WTC11 (cell line): ENCODE results near the gene ZNF683. TPM values are rescaled to one million over a fixed set of nuclear protein-coding genes. Genes with fewer than 3 reads are reported as not detected.

Experiments used
- ATAC-seq: fragments of 200-7000 bp; cut with Tn5 transposase; 2 replicates; pipeline ENCODE4 v1.10.0; 2021; ENCODE audit warnings: mild to moderate bottlenecking, moderate library complexity
- CTCF ChIA-PET: fragments of 300-600 bp; sonication (Branson Sonifier 250); formaldehyde crosslinking; loops from one replicate; lab custom pipeline; 2021; ENCODE audit warnings: antibody characterized with exemption; lab: Charles Lee
- POLR2A ChIA-PET: fragments of 350-600 bp; sonication (Branson Sonifier 250); formaldehyde crosslinking; loops from one replicate; lab custom pipeline; 2021; ENCODE audit warnings: antibody characterized with exemption; lab: Charles Lee
- DNase-seq: peaks from one replicate; pipeline ENCODE4 v3.0.0; 2021; ENCODE audit warnings: low spot score
- H3K27ac Mint-ChIP-seq: 2 replicates; pipeline ENCODE4 v1.8.0; 2021; ENCODE audit warnings: mixed read lengths
- H3K27me3 Mint-ChIP-seq: 2 replicates; pipeline ENCODE4 v1.8.0; 2021; ENCODE audit warnings: low read depth, mild to moderate bottlenecking, moderate library complexity, mixed read lengths
- H3K36me3 Mint-ChIP-seq: 2 replicates; pipeline ENCODE4 v1.8.0; 2021; ENCODE audit warnings: mixed read lengths
- H3K4me1 Mint-ChIP-seq: 2 replicates; pipeline ENCODE4 v1.8.0; 2022; ENCODE audit warnings: mixed read lengths
- H3K4me3 Mint-ChIP-seq: 2 replicates; pipeline ENCODE4 v1.8.0; 2021; ENCODE audit warnings: mild to moderate bottlenecking, moderate library complexity, mixed read lengths
- H3K9me3 Mint-ChIP-seq: 2 replicates; pipeline ENCODE4 v1.8.0; 2021; ENCODE audit warnings: mixed read lengths
- CTCF ChIP-seq: fragments of 200-600 bp; IDR thresholded peaks from 2 replicates; pipeline ENCODE4 v1.8.0; 2022; ENCODE audit warnings: antibody characterized with exemption
- E2F1 ChIP-seq: sonication (generic); formaldehyde crosslinking; IDR thresholded peaks from 2 replicates; pipeline ENCODE4 v1.8.0; 2022; ENCODE audit warnings: mild to moderate bottlenecking, missing genetic modification reagents
- EMX1 ChIP-seq: fragments of 250-450 bp; sonication (Bioruptor Pico); IDR thresholded peaks from 2 replicates; pipeline ENCODE4 v1.8.0; 2021; ENCODE audit warnings: mild to moderate bottlenecking
- ESRRA ChIP-seq: sonication (generic); formaldehyde crosslinking; IDR thresholded peaks from 2 replicates; pipeline ENCODE4 v1.8.1; 2022; ENCODE audit warnings: mild to moderate bottlenecking, missing genetic modification reagents, borderline replicate concordance
- FOXP1 ChIP-seq: sonication (generic); formaldehyde crosslinking; IDR thresholded peaks from 2 replicates; pipeline ENCODE4 v1.8.0; 2022; ENCODE audit warnings: missing genetic modification reagents, mild to moderate bottlenecking, moderate library complexity, borderline replicate concordance
- FOXP4 ChIP-seq: sonication (generic); formaldehyde crosslinking; IDR thresholded peaks from 2 replicates; pipeline ENCODE4 v1.8.0; 2022; ENCODE audit warnings: mild to moderate bottlenecking, missing genetic modification reagents
- GTF2I ChIP-seq: fragments of 250-450 bp; sonication (Bioruptor Pico); conservative IDR thresholded peaks from 2 replicates; pipeline ENCODE4 v1.4.0; 2021; ENCODE audit warnings: mild to moderate bottlenecking
- IRF1 ChIP-seq: sonication (generic); formaldehyde crosslinking; IDR thresholded peaks from 2 replicates; pipeline ENCODE4 v1.8.0; 2023; ENCODE audit warnings: missing genetic modification reagents
- JAZF1 ChIP-seq: fragments of 250-450 bp; sonication (Bioruptor Pico); IDR thresholded peaks from 2 replicates; pipeline ENCODE4 v1.9.0; 2021; ENCODE audit warnings: moderate library complexity, mild to moderate bottlenecking, inconsistent platforms
- MXD4 ChIP-seq: fragments of 250-450 bp; sonication (Bioruptor Pico); IDR thresholded peaks from 2 replicates; pipeline ENCODE4 v1.8.0; 2021; ENCODE audit warnings: mild to moderate bottlenecking, moderate library complexity, borderline replicate concordance
- MYBL2 ChIP-seq: sonication (generic); formaldehyde crosslinking; IDR thresholded peaks from 2 replicates; pipeline ENCODE4 v1.8.1; 2023; ENCODE audit warnings: mild to moderate bottlenecking, moderate library complexity, missing genetic modification reagents
- NFATC4 ChIP-seq: fragments of 250-450 bp; sonication (Bioruptor Pico); IDR thresholded peaks from 2 replicates; pipeline ENCODE4 v1.9.0; 2021; ENCODE audit warnings: mild to moderate bottlenecking
- NFE2L1 ChIP-seq: sonication (generic); formaldehyde crosslinking; IDR thresholded peaks from 2 replicates; pipeline ENCODE4 v1.8.1; 2023; ENCODE audit warnings: missing genetic modification reagents
- NFYB ChIP-seq: sonication (generic); formaldehyde crosslinking; conservative IDR thresholded peaks from 2 replicates; pipeline ENCODE4 v1.8.0; 2022; ENCODE audit warnings: low read depth, missing genetic modification reagents
- OVOL2 ChIP-seq: fragments of 250-450 bp; sonication (Bioruptor Pico); IDR thresholded peaks from 2 replicates; pipeline ENCODE4 v1.9.0; 2021; ENCODE audit warnings: mild to moderate bottlenecking, borderline replicate concordance
- PREB ChIP-seq: sonication (generic); formaldehyde crosslinking; IDR thresholded peaks from 2 replicates; pipeline ENCODE4 v1.8.1; 2022; ENCODE audit warnings: mild to moderate bottlenecking, missing genetic modification reagents, moderate library complexity, borderline replicate concordance
- PRRX2 ChIP-seq: fragments of 250-450 bp; sonication (Bioruptor Pico); IDR thresholded peaks from 2 replicates; pipeline ENCODE4 v1.8.0; 2021; ENCODE audit warnings: mild to moderate bottlenecking
- TEAD4 ChIP-seq: sonication (generic); formaldehyde crosslinking; IDR thresholded peaks from 2 replicates; pipeline ENCODE4 v1.8.0; 2022; ENCODE audit warnings: mild to moderate bottlenecking, missing genetic modification reagents
- USF2 ChIP-seq: sonication (generic); formaldehyde crosslinking; IDR thresholded peaks from 2 replicates; pipeline ENCODE4 v1.8.1; 2023; ENCODE audit warnings: mild to moderate bottlenecking, missing genetic modification reagents, moderate library complexity
- ZBTB21 ChIP-seq: sonication (generic); formaldehyde crosslinking; IDR thresholded peaks from 2 replicates; pipeline ENCODE4 v1.8.1; 2023; ENCODE audit warnings: mild to moderate bottlenecking, missing genetic modification reagents, borderline replicate concordance
- ZMAT4 ChIP-seq: fragments of 250-450 bp; sonication (Bioruptor Pico); IDR thresholded peaks from 2 replicates; pipeline ENCODE4 v1.9.0; 2021; ENCODE audit warnings: mild to moderate bottlenecking
- ZNF121 ChIP-seq: sonication (generic); formaldehyde crosslinking; IDR thresholded peaks from 2 replicates; pipeline ENCODE4 v1.8.0; 2023; ENCODE audit warnings: missing genetic modification reagents
- ZNF512 ChIP-seq: sonication (generic); formaldehyde crosslinking; IDR thresholded peaks from 2 replicates; pipeline ENCODE4 v1.8.1; 2022; ENCODE audit warnings: missing genetic modification reagents, borderline replicate concordance
- ZNF671 ChIP-seq: fragments of 250-450 bp; sonication (Bioruptor Pico); IDR thresholded peaks from 2 replicates; pipeline ENCODE4 v1.8.0; 2021; ENCODE audit warnings: mild to moderate bottlenecking
- total RNA-seq: library from RNA; stranded (reverse); gene quantifications from 3 replicates; pipeline ENCODE4 v1.2.3, GENCODE V29; 2021

ZNF683 gene
- total RNA-seq, 1 experiment from 2014 or later = not detected

GRCh38 chr1:26408604-26409003 is 36.1 kb upstream of the ZNF683 start (continued):
- TF ChIP-seq MXD4 (CRISPR knock-in tag) (peak; percentile 86), EMX1 (CRISPR knock-in tag) (peak; percentile 81; the same call in 1 of the 2 replicates), OVOL2 (no peak), IRF1 (CRISPR knock-in tag) (peak; percentile 100), ZNF671 (CRISPR knock-in tag) (peak; percentile 53; the same call in 1 of the 2 replicates), FOXP4 (CRISPR knock-in tag) (peak; percentile 100), MYBL2 (CRISPR knock-in tag) (peak; percentile 99), NFYB (CRISPR knock-in tag) (peak; percentile 80), FOXP1 (peak; percentile 100), ZMAT4 (CRISPR knock-in tag) (no peak), CTCF (no peak), GTF2I (no peak), PREB (CRISPR knock-in tag) (peak; percentile 99), JAZF1 (CRISPR knock-in tag) (no peak), ESRRA (CRISPR knock-in tag) (peak; percentile 99), USF2 (peak; percentile 73), NFE2L1 (CRISPR knock-in tag) (peak; percentile 100), ZNF121 (CRISPR knock-in tag) (peak; percentile 87; the same call in 1 of the 2 replicates)

- Mint-ChIP-seq H3K27me3 (no peaks in the 10 kb centered on the region), H3K9me3 (no peaks in the 10 kb centered on the region), H3K4me1 (peaks cover 12% of the 10 kb centered on the region), H3K36me3 (no peaks in the 10 kb centered on the region), H3K27ac (no peak overlapping the region), H3K4me3 (no peak overlapping the region)
- ChIA-PET CTCF (interaction anchor here (0.6 to 5.8 kb wide), 7 partner anchors 9 to 120 kb away, joined by 3 to 41 read pairs (median 3); partner anchors contain the start of gene HMGN2), POLR2A (no interaction called here)
- DNase-seq = no peak
- ATAC-seq = no peak
- TF ChIP-seq ZNF512 (CRISPR knock-in tag) = no peak
- no peak for TF ChIP-seq ZBTB21 (CRISPR knock-in tag)
- no peak for TF ChIP-seq USF2
- TF ChIP-seq E2F1 (CRISPR knock-in tag) = no peak
- no peak for TF ChIP-seq NFATC4
- TF ChIP-seq TEAD4 (CRISPR knock-in tag) = no peak
- no peak for TF ChIP-seq JAZF1 (CRISPR knock-in tag)
- TF ChIP-seq FOXP4 (CRISPR knock-in tag) = no peak
- no peak for TF ChIP-seq PRRX2 (CRISPR knock-in tag)
These were observed 32.8 kb upstream of the ZNF683 start for GRCh38 chr1:26405281-26405915.
